HuH-7.5 (cell line): ENCODE measurements around the gene HERC2.
"Not testable (repeated sequence)": the region's sequence is repeated elsewhere in the genome, so short reads cannot be mapped to it uniquely, and the experiment has no call there.

Experiments used
- DNase-seq: peaks from one replicate; pipeline ENCODE4 v3.0.0; 2011; ENCODE audit warnings: low spot score

The HERC2 gene

DNA sequence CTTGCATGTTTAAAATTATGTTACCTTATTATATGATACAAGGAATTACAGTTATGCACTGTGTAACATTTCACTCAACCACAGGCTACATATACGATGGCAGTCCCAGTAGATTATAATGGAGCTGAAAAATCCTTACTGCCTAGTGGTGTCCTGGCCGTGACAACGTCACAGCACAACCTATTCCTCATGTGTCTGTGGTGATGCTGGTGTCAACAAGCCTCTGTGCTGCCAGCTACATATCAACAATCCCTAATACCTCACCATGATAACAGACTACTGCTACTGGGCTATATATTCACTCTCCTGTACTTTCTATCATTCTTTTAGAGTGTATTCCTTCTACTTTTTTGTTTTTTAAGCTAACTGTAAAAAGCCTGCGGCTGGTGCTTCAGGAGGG lies 142.7 kb downstream of the HERC2 start:
- no peak for DNase-seq

DNA sequence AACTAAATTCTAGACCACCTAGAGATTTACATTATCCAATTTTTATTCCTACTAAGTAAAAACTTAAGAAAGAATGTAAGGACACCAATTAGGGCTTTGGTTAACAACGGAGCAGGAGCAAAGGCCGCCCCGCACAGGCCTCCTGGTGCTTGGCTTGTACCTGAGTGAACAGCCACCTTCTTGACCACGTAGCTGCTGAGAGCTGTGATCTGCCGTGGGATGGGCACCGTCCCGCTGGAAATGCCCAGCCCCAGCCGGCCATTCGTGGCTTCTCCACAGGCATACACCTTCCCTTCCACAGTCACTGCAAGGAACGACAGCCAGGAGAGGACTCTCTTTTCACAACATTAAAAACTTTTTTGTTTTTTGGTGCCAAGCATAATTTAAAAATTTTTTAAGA lies 143.3 kb downstream of the HERC2 start:
- no peak for DNase-seq

DNA sequence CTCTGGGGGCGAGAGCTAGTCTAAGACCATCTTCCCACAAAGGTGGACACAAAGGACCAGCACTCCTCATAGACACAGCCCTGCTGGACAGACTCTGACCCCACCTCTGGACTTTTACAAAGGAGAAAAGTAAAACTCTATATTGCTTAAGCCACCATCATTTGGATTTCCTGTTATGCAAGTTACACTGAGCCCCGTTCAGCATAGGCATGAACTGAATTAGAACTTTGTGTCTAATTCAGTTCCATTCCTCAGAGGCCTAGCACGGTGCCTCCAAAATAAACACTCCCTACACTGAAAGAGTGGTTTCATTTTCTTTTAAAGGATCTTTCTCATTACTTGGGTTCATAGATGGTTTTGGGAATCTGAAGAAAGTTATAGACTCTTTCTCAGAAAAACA lies 143.7 kb downstream of the HERC2 start:
- DNase-seq, result no peak

DNA sequence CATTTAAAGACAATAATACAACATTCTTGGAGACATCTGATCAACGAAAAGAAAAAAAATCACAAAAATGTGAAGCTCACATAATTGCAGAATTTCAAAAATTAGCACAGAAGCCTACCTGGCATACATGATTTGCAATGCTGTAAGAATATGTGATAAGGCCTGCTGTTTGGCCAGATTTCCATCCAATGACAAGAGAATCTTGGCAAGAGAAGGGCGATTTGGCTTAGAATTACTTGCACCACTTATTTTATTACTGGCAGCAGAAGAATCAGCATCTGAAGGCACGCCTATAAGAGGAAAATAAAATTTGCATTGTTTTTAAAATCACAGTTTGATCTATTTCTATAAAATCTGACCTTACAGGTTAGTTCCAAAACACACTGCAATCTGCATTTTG lies 152.6 kb downstream of the HERC2 start:
- DNase-seq, result no peak

DNA sequence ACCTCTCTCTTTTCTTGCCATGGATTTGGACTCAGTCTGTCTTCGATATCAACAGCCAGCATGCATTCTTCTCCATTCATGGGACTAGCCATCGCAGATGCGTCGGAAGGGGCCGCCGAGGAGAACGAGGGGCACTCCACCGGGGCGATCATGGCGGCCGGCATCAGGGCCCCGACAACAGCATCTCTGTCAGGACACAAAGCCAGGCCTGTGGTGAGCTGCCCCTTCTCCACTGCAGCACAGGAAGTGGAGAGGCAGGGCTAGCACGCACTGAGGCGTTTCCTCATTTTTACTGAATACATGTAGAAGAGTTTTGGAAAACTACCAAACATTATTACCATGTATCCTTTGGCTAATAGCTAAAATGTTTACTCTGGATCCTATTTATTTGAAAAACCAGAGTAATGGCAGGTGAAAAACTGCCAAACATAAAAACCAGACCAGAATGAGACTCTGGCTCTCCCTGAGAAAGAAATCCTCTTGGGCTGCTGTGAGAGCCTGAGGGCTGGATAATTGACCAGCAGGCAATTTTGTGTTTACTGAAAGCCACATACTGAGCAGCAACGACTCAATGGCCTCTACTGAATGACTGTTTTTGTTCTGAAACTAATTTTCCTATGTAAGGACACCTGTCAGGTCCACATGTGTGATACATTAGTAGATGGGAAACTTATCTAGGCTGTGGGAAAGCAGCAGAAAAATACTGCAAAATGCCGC lies 153.4 kb downstream of the HERC2 start:
- DNase-seq, result not testable (repeated sequence)

DNA sequence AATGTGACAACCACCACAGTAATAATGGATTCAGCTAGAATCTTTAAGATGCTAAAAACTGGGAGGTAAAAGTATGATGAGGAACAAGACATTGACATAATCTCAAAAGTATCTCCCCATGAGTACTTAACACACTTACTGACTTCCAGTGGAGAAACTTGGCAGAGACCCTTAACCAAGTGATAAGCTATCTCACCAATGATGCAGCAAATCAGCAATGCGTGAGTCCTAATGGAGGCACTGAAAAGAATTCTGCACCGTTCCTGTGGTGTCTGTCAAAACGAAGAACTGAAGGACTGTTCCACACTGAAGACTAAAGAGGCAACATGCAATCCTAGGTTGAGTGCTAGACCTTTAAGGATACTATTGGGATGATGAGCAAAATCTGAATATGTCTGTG lies 154.9 kb downstream of the HERC2 start:
- no peak for DNase-seq

DNA sequence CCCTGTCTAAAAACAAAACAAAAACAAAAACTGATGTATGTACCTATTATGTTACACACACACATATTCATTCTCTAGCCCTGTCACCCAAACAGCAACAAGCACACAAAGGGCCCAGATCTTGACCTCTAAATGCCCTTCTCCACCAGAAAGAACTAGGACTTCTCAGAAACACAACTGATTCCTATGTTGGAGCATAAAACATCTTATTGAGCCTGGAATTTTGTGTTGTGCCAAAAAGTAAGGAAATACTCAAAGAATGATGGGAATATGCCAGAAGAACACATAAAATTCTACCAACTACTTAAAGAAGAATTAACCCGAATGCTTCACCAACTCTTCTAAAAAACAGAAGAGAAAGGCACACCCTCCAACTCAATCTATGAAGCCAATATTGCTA lies 156.2 kb downstream of the HERC2 start:
- no peak for DNase-seq

DNA sequence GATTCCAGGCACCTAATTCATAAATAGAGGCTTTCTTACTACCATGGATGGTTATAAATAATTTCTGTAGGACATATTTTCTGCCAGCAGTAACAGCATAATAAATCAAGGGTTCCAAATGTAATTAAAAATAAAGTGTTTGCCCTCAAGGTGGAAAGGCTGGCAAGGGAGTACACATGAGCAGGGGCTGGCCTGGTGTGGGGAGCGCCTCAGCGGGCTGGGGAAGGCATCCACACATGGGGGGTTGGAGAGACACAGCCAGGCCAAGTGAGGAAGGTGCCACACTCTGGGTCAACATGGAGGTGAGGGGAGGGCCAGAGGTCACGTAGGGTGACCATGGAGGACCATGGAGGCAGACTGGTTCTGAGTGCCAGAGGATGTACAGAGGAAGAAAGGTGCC lies 157.1 kb downstream of the HERC2 start:
- no peak for DNase-seq

DNA sequence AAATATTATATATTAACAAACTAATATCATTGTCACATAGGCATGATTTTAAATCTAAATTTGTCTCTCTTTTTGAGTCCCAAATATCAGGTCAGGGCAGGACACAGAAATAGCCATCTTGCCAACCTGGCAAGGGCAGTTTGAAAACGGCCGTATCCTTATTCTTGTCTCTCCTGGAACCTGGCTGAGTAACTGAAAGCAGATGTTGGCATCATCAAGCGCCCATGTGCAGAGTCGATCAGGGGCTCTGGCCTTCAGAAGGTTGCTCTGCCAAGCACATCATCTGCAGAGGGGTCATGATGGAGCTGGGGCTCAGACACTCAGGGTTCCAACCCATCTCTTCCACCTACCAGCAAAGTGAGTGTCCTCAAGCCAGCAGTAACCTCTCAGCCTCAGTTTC lies 167.7 kb downstream of the HERC2 start:
- DNase-seq, result no peak

DNA sequence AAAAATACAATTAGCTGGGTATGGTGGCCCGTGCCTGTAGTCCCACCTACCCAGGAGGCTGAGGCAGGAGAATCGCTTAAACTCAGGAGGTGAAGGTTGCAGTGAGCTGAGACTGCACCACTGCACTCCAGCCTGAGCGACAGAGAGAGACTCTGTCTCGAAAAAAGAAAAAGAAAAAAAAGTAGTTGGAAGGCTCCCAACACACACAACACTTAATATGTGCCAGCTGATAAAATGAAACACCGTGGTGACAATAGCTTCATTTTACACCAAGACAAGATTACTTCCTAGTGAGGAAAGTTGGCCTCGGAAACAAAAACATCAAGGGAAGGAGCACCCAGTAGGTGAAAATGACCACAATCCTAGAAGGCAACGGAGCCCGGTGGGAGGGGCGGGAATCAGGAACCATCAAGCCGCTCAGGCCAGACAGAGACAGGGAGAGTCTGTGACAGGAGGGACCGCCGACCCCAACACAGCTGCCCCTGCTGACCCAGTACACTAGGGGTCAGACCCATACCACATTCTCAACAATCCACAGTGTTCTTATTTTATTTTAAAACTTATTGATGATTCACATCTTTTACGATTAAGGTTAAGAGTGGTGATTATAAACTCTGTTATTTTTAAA lies 168.4 kb downstream of the HERC2 start:
- no peak for DNase-seq

DNA sequence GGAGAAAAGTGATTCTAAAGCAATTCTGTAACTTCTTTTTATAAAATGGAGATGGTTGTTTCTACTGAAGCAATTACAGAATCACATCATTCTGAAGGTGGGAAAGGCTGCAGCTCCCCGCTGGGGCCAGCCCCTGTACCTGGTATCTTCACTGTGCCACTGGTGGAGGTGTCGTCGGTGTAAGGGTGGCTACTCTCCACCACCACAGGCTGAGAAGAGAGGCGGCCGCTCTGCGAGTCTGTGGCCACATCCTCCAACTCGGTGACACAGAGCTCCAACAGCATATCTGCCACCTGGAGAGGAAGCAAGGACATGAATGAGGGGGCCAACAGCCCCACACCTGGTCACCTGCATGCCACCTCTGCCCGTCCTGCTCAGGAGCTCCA lies 169.4 kb downstream of the HERC2 start:
- DNase-seq, result not testable (repeated sequence)

DNA sequence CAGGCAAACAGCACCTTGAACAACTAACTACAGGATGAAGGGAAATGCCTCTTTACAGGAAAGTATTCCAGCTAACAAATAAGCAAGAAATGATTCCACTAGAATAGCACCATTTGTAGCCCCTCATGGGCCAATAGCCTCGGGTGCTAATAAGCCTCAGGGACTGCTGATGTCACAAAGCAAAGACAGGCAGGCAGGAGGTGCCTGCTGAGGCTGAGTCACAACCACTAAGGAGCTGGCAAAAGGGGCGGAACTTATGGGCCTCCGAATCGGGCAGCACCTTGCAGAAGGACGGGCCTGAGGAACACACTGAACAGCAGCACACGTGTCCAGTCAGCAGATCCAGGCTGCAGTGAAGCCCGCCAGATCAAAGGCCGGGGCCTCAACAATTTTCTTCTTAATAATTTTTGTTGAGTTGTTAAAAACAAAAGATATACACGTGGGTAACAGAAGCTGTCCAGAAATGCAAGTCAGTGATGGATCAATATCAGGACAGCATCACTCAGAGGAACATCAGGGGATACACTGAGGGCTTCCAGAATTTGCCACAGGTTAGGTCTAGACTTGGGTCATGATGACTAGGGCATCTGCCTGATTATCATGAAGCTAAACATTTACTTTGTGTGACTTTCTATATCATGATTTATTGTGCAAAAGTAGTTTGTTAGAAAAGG lies 170.0 kb downstream of the HERC2 start:
- not testable (repeated sequence) for DNase-seq

DNA sequence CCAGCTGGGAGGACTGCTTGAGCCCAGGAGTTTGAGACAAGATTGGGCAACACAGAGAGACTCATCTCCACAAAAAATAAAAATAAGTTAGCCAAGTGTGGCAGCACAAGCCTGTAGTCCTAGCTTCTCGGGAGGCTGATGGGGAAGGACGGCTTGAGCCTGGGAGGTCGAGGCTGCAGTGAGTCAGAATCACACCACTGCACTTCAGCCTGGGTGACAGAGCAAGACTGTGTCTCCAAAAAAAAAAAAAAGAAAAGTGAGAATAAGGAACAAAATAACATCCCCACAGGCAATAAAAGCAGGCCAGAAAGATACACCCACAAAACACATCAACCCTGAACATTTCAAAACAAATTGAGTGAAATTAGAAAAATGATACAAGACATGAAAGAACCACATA lies 174.2 kb downstream of the HERC2 start:
- no peak for DNase-seq

DNA sequence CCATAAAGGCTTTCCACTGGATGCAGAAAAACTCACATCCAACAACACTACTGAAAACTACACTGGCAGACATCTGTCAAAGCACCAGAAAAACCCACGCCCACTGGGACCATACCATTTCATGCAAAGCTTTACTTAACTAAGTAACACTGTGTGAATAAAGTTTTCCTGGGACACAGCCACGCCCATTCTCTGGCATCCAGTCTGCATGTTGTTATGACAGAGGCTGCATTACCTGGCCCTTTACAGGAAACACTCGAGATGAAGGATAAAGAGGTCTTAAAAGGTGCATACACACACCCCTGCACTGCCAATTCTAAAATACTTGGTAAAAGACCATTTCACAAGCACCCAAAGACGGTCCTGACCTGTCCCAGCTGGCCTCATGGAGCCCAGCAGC lies 176.6 kb downstream of the HERC2 start:
- not testable (repeated sequence) for DNase-seq

DNA sequence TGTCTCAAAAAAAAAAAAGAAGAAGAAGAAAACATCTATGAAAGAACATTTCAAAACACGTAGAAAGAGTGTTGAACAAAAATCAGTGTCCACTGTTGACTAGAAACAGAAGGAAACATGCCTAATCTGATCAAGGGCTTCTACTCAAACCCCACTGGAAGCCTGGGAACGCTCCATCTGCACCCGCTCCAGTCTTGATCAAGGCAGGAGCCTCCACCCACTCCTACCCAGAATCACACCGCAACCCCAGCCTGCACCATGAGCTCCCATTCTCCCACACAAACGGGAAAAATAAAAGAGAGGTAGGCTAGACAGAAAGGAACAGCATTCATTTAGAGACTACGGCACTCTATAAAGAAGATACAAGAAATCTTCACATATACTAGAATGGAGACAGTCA lies 181.9 kb downstream of the HERC2 start:
- no peak for DNase-seq

DNA sequence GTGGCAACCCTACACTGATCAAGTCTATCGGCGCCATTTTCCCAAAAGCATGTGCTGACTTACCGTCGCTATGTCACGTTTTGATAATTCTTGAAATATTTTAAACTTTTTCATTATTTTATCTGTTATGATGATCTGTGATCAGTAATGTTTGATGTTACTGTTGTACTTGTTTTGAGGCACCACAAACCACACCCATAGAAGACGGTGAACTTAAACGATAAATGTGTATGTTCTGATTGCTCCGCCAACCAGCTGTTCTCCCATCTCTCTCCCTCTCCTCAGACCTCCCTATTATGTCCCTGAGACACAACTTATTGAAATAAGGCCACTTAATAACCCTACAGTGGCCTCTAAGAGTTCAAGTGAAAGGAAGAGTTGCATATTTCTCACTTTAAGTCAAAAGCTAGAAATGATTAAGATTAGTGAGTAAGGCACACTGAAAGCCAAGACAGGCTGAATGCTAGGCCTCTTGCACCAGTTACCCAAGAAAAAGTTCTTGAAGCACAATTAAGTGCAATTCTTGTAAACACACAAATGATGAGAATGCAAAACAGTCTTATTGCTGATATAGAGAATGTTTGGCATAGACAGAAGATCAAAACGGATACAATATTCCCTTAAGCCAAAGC lies 184.5 kb downstream of the HERC2 start:
- not testable (repeated sequence) for DNase-seq

DNA sequence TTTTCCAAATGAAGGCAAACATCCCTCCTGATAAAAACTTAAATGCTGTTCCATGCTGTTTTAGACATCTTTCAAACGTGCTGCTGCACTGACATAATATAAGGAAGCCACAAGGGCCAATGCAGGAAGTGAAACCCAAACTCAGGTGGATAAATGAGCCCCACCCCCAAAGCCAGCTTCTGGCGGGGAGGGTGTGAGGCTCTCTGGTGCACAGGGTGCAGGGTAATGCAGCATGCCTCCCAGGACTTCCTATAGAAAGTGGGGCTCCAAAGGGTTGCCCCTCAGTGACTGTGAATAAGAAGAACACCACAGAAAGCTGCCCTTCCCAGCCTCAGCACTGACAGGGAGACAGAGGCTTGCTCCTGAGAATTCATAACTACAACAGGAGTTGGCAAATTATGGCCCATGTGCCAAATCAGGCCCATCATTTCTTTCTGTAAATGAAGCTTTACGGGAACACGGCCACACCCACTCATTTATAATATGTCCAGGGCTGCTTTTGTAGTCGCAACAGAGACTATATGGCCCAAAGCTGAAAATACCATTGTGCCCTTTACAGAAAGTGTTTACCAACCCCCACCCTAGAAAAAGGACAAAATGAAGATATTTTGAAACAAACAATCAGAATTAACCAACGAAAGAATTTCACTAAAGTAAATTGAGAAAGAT lies 185.6 kb downstream of the HERC2 start:
- not testable (repeated sequence) for DNase-seq

DNA sequence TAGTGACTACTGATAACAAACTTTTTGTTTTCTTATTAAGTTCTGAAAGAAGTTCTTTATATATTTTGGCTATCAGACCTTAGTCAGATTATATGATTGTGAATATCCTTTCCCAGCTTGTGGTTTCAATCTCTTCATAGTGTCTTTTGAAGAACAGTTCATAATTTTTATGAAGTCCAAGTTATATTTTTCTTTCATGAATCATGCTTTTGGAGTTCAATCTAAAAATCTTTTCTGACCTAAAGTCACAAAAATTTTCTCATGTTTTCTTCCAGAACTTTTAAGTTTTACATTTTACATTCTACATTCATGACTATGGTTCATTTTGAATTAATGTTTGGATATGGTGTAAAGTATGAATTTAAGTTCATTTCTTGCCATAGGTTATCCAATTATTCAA lies 188.7 kb downstream of the HERC2 start:
- DNase-seq, result no peak

DNA sequence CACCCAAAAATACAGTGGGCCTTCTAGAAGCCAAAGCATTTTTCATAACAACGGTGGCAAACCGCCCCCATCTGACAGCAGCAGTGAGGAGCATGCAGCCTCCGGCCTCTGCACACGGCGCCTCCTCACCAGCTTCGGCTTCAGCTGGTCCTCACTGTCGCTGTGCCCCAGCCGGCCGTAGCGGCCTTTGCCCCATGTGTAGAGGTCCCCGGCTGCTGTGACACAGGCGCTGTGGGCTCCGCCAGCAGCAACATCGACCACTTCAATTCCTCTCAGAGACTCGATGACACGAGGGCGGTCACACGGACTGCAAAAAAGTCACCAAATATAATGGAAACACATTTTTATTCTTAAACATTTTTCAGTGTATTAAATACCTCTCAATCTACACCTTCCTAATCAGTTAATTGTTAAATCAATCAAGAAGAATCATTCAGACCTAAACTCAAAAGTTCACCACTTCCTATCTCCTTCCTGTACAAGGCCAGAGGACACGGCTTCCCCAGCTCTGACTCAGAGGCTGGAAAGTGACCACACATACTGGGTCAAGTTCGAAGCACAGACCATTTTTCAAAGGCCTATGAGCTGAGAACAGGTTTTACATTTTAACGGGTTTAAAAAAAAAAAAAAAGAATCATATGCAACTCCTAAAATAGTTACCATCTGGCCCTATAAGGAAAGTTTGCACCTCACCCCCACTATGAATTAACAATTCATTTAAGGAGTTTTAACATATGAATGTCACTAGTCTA lies 189.3 kb downstream of the HERC2 start:
- no peak for DNase-seq

DNA sequence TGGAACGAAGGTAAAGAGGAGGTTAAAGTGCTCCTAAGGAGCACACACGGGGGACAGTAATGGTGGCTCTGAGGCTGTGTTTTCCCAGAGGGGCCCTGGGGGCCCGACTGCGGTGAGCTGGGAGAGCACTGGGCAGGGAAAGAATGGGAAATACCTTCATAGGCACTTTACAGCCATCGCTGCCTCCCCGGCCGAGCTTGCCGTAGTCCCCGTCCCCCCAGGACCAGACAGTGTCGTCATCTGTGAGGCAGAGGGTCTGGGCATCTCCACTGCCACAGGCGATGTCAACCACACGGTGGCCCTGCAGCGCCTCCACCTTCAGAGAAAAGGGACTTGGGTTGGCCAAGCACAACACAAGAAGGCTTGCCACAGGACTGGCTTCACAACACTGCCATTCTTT lies 190.0 kb downstream of the HERC2 start:
- DNase-seq, result no peak

DNA sequence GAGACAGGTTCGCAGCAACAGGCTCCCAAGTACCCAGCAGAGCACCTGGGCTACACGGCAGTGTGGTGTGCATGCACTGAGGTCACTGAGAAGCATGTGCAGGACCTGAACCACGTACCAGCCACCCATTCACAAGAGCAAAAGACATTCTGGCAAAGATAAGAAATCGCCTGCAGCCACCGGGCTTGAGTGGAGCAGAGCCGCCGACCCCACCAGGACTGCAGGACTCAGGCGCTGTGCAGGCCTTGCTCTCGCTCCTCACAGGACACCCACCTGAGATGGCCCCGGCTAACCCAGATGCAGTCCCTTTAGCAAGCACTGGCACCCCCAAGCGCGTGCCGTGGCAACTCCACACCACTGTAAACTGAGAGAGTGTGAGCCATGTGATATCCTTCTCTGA lies 190.6 kb downstream of the HERC2 start:
- DNase-seq, result no peak

DNA sequence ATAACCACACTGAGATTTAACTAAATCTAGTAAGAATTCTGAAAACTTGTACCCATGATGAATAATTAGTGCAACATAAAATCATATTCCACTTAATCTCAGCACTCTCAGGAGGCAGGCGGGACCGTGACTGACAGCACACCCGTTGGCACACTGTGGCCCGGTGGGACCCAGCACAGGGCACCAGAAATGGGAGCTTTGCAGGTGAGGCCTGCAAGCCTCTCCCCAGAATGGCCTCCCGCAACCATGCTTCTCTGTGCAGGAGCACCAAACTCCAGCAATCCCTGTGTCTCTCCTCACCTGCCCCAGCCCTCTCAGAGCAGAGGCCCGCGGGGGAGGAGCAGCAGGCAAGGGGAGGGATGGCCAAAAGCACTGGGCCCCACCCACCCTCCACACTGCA lies 191.3 kb downstream of the HERC2 start:
- DNase-seq, result no peak
